ENCODE measurements around the gene ZNF655. TPM values are rescaled to one million over a fixed set of nuclear protein-coding genes. Genes with fewer than 3 reads are reported as not detected.

Gene ZNF655
- total RNA-seq, 1 experiment from 2014 or later, result 54.9 TPM

DNA sequence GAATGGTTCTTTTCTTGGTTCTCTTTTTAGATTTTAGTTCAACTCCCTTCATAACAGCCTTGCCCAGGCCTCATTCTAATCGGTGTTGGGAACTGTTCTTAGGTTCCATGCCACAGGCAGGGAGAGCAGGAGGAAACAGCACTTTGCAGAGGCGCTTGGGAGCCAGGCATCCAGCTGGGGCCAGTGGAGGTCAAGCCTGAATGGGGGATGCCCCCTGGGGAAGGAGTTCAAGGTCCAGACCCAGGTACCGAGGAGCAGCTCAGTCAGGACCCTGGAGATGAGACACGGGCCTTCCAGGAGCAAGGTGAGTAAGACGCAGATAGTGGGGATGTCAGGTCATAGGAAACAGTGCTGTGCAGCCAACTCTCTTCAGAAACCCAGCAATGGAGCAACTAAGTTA, 62.8 kb downstream of the ZNF655 start:
- intact Hi-C loops (cut with micrococcal nuclease; ENCODE audit: unreplicated experiment) (no loop called here), in situ Hi-C loops (cut with HindIII; ENCODE audit: low pct_unique_long_range_greater_than_20kb, low sequenced_read_pairs) (no loop called here)
- H3K27ac ChIP-seq (ENCODE audit: low read length), result no peak overlapping the region
- ATAC-seq, result no peak
- peaks cover 10% of the 10 kb centered on the region for H3K36me3 ChIP-seq (ENCODE audit: control insufficient read depth, insufficient read depth, low read length)
- H3K4me3 ChIP-seq (ENCODE audit: low read depth in 2 of 2, low read length in 2 of 2), result no peak overlapping the region
- no peaks in the 10 kb centered on the region for H3K27me3 ChIP-seq (ENCODE audit: control insufficient read depth, insufficient read depth, low read length)
- H3K4me1 ChIP-seq (ENCODE audit: control insufficient read depth, insufficient read depth, low read length), result peaks cover 12% of the 10 kb centered on the region
- no TSS peak for BruUV-seq (replicated peaks)
- CTCF ChIA-PET, result no interaction called here
- no peaks in the 10 kb centered on the region for H3K9me3 ChIP-seq (ENCODE audit: control insufficient read depth, insufficient read depth, low read depth, low read length)
- POLR2A ChIA-PET, result no interaction called here
- no peak for DNase-seq (ENCODE audit: low read depth, low spot score)
- TF ChIP-seq SIN3A (IDR thresholded peaks at IDR 0.05; ENCODE audit: borderline replicate concordance, insufficient read depth, low read depth, low read length), result no peak
- no peak for TF ChIP-seq CTCF (IDR thresholded peaks at IDR 0.05)
- no peak for TF ChIP-seq POLR2AphosphoS5 (IDR thresholded peaks at IDR 0.05; ENCODE audit: low read depth, low read length)
- TF ChIP-seq, protein P1, sequence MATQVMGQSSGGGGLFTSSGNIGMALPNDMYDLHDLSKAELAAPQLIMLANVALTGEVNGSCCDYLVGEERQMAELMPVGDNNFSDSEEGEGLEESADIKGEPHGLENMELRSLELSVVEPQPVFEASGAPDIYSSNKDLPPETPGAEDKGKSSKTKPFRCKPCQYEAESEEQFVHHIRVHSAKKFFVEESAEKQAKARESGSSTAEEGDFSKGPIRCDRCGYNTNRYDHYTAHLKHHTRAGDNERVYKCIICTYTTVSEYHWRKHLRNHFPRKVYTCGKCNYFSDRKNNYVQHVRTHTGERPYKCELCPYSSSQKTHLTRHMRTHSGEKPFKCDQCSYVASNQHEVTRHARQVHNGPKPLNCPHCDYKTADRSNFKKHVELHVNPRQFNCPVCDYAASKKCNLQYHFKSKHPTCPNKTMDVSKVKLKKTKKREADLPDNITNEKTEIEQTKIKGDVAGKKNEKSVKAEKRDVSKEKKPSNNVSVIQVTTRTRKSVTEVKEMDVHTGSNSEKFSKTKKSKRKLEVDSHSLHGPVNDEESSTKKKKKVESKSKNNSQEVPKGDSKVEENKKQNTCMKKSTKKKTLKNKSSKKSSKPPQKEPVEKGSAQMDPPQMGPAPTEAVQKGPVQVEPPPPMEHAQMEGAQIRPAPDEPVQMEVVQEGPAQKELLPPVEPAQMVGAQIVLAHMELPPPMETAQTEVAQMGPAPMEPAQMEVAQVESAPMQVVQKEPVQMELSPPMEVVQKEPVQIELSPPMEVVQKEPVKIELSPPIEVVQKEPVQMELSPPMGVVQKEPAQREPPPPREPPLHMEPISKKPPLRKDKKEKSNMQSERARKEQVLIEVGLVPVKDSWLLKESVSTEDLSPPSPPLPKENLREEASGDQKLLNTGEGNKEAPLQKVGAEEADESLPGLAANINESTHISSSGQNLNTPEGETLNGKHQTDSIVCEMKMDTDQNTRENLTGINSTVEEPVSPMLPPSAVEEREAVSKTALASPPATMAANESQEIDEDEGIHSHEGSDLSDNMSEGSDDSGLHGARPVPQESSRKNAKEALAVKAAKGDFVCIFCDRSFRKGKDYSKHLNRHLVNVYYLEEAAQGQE (IDR thresholded peaks at IDR 0.05; ENCODE audit: insufficient read depth in 1 of 2, low read depth in 2 of 2, low read length in 1 of 2), result no peak
- no peak for TF ChIP-seq TCF7L2 (IDR thresholded peaks at IDR 0.05; ENCODE audit: low read depth, low read length)

DNA sequence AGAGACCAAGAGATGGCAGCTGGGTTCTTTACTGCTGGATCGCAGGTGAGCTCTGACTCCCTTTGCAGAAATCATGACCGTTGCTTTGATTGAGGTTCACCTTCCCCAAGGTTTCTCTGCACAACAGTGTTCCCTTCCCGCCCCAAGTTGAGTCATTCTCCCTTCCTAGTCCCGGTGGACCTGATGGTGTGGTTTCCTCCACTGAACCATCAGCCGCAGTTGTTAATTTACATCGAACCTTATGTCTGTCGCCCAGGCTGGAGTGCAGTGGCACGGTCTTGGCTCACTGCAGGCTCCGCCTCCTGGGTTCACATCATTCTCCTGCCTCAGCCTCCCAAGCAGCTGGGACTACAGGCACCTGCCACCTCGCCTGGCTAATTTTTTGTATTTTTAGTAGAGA, 64.2 kb downstream of the ZNF655 start:
- no peak for ATAC-seq
- no peak for TF ChIP-seq TCF7L2 (IDR thresholded peaks at IDR 0.05; ENCODE audit: low read depth, low read length)
- TF ChIP-seq CTCF (IDR thresholded peaks at IDR 0.05), result no peak
- in situ Hi-C loops (cut with HindIII; ENCODE audit: low pct_unique_long_range_greater_than_20kb, low sequenced_read_pairs) (no loop called here), intact Hi-C loops (cut with micrococcal nuclease; ENCODE audit: unreplicated experiment) (no loop called here)
- H3K4me3 ChIP-seq (ENCODE audit: low read depth in 2 of 2, low read length in 2 of 2), result no peak overlapping the region
- peaks cover 10% of the 10 kb centered on the region for H3K4me1 ChIP-seq (ENCODE audit: control insufficient read depth, insufficient read depth, low read length)
- ChIA-PET POLR2A (no interaction called here), CTCF (no interaction called here)
- BruUV-seq (replicated peaks), result no TSS peak
- H3K36me3 ChIP-seq (ENCODE audit: control insufficient read depth, insufficient read depth, low read length), result peaks cover 17% of the 10 kb centered on the region
- no peak overlapping the region for H3K27ac ChIP-seq (ENCODE audit: low read length)
- no peaks in the 10 kb centered on the region for H3K27me3 ChIP-seq (ENCODE audit: control insufficient read depth, insufficient read depth, low read length)
- no peak for DNase-seq (ENCODE audit: low read depth, low spot score)
- no peaks in the 10 kb centered on the region for H3K9me3 ChIP-seq (ENCODE audit: control insufficient read depth, insufficient read depth, low read depth, low read length)

All from Panc1 (cell line).